Stimulated activated CD4-positive, alpha-beta T cell treated with anti-CD3 and anti-CD28 coated beads, Interleukin-12 subunit alpha, Interleukin-12 subunit beta, amount 100 ng/mL, for 48 hours (primary cell): ENCODE results near the gene NUP62.
A peak's percentile ranks its signal among the peaks of the same experiment; 100 is the strongest.

Experiments
- DNase-seq, 3 donors: peaks; one replicate each; pipeline ENCODE4 v3.0.0-alpha.2; 2020; ENCODE audit warnings: low read depth in 2 of 3, low spot score in 1 of 3

NUP62 gene

GRCh38 chr19:49881672-49882394, 47.5 kb downstream of the NUP62 start:
- no peak for DNase-seq

DNA sequence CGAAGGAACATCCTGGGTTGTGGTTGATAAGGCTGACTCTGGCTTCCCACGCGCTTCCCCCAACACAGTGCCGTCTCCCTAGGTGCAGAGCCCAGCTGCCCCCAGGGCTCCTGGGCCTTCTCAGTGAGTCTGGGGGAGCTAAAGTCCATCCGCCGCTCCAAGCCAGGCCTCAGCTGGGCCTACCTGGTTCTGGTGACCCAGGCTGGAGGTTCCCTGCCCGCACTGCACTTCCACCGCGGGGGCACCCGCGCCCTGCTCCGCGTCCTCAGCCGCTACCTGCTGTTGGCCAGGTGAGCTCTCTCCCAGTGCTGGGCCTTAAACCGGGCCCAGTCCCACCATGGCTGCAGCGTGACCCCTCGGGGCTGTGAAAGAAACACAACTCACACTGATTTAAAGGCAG, 48.1 kb downstream of the NUP62 start:
- DNase-seq = no peak

GRCh38 chr19:49880162-49880869, 49.0 kb downstream of the NUP62 start:
- no peak for DNase-seq

- no peak for DNase-seq
Measured at GRCh38 chr19:49879243-49879963, 49.9 kb downstream of the NUP62 start.

DNA sequence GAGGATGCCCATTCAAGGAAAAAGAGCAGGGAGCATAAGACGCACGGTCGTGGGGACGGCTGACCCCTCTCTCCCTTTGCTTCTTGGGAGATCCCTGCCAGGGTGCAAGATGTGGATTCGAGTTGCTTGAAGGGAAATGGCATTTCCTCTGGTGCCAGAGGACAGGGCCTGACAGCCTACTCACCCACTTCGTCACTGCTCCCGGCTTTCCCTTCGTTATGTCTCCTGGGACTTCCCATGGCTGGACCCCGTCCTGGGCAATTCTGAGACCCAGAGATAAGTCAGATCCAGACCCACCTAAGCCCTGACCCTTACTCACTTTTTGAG, 50.6 kb downstream of the NUP62 start:
- no peak for DNase-seq

GRCh38 chr19:49877879-49878743, 51.2 kb downstream of the NUP62 start:
- DNase-seq = peak; percentile 98 to 99 (median 98)

DNA sequence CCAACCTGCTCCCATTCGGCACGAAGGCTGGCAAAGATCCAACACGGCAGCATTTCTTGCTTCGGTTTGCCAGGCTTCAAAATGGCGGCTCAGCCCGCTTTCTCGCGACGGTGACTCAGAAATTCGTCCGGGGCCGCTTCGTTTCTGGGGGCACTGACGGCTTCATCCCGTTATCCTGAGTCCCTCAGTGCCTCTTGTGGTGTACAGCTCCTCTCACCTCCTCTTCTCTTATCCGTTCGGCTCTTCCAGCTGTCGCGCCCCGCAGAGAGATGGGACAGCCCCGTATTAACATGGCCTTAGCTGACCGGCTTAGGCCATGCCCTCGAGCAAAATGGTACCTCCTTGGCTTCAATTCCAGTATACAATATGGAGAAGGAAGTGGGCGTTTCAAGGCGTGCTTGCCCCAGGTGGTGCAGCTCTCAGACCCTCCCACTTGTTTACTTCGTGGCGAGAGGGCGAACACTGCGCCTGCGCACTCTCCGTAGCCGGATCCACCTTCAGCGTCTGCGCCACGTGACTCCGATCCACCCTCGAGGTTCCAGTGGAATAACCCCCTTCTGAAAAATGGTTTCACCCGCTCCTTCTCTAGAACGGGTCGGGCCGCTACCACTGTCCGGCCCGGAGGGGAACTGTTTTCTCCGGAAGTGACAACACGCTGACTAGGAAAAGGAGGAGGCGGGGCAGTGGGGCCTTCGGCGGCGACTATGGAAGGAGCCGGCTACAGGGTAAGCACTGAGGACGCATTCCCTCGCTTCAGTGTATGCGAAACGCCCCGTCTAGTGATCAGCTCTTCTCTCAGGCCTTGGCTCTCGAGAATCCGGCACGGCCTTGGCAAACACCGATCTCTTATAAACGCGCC, 52.1 kb downstream of the NUP62 start, which contains the start of the genes AKT1S1 and TBC1D17:
AKT1S1 (minus strand) TSS at position 336 of the 859 bp plus-strand sequence. CDS start 4,060 bp downstream, outside the sequence.
TBC1D17 (plus strand) TSS at position 683 of the 859 bp plus-strand sequence; CDS start at position 705, 22 bp downstream.
- DNase-seq = peak; percentile 94 to 98 (median 98)

GRCh38 chr19:49876422-49877019, 52.8 kb downstream of the NUP62 start:
- peak; percentile 95 to 97 (median 97) for DNase-seq

DNA sequence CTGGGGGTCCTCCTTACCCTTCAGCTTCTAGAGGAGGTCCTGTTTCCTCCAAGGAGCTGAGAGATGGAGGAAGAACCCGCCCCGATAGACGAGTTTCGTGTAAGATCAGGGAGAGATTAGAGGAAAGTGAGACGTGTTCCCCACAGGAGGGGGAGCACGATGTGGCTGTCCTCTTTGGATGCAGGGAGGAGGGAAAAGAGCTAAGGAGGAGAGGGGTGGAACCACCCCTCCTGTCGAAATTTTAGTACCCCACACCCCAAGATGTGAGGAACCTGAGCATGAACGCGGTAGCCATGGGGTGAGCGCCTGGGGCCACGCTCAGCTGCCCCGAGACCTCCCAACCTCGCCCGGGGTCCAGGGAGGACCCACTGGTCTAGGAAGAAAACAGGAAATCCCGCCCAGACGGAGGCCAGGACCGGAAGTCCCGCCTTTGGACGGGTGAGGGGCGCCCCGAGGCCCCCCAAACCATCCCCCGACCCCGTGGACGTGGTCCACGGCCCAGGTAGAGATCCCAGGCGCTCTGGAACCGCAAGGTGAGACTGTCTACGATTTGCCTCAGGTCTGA, 53.4 kb downstream of the NUP62 start:
- DNase-seq = peak in 1 of 3 donors; percentile 32

DNA sequence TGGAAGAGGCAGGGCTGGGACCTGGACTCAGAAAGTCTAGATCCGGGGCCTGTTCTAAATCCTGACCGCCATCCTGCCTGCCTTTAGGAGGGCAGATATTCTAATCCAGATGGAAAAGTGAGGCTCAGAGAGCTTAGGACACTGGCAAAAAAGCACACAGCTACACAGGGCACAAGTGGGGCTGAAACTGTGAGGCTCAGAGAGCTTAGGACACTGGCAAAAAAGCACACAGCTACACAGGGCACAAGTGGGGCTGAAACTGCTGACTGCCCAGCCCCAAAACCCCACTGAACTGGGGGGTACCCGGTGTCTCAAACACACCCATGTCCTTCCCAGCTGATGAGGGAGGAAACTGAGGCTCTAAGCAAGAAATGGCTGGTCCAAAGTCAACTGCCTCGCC, 54.1 kb downstream of the NUP62 start:
- DNase-seq = no peak

- no peak for DNase-seq
Measured at GRCh38 chr19:49874503-49875157, 54.7 kb downstream of the NUP62 start.

- DNase-seq = no peak
Measured at GRCh38 chr19:49873834-49874233, 55.5 kb downstream of the NUP62 start.

DNA sequence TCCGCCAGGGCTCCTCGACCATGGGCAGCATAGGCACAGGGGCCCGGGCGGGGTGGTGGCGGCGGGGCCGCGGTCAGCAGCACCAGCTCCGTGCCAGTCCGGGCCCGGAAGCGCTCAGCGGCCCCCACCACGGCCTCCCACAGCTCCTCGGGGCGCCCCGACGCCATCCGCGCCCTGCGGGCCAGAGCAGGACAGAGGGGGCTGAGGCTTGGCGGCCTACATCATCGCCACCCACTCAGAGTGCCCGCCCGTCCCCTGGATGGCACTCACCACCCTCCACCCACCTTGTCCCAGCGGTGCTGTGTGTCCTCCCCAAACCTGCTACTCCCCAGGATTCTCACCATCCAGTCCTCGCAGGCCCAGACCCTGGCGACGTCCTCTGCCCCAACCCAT, 56.2 kb downstream of the NUP62 start:
- DNase-seq = no peak

GRCh38 chr19:49872245-49873128, 56.8 kb downstream of the NUP62 start:
- DNase-seq = no peak

GRCh38 chr19:49871349-49871985, 57.8 kb downstream of the NUP62 start:
- DNase-seq = no peak

DNA sequence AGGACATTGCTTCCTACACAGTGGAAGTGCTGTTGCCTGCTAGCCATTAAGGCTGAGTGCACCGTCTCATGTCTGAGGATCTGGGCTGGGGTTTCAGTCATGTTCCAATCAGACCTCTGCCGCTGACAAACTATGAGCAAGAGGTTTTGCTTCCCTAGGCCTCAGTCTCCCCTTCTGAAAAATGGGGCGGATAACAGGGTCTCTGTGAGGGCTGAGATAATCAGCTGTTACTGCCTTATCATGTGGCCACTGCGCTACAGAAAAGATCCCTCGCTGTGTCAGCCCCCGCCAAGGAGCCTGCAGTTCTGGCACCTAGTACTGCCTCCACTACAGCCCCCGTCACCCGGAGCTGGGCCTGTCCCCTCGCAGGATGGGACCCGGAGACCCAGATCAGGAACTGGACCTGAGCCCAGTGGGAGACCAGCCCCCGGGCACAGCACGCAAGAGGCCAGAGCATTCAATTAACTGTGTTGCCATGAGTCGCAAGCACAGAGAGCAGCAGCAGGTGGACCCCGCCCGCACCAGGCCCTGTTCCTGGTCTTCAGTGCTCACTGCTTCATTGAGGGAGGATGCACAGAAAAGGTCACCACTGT, 58.9 kb downstream of the NUP62 start:
- DNase-seq = no peak
